H7 (cell line): ENCODE data around the gene MAST1. TPM values are rescaled to one million over a fixed set of nuclear protein-coding genes. Genes with fewer than 3 reads are reported as not detected.
"Not testable (repeated sequence)": the region's sequence is repeated elsewhere in the genome, so short reads cannot be mapped to it uniquely, and the experiment has no call there.

Experiments
- DNase-seq: peaks from one replicate; pipeline ENCODE4 v3.0.0; 2012
- H3K27me3 ChIP-seq: 2 replicates; pipeline ENCODE4 v1.6.0; 2011; ENCODE audit warnings: mild to moderate bottlenecking, low read length; ENCODE audit not compliant: control insufficient read depth, insufficient read depth
- H3K36me3 ChIP-seq: replicated peaks from 2 replicates; pipeline ENCODE4 v1.5.1; 2011; ENCODE audit warnings: low read length; ENCODE audit not compliant: control insufficient read depth, insufficient read depth
- H3K4me3 ChIP-seq: 2 replicates; pipeline ENCODE4 v1.5.1; 2011; ENCODE audit warnings: low read depth, mild to moderate bottlenecking, control low read depth, low read length, moderate library complexity; ENCODE audit not compliant: insufficient read depth
- total RNA-seq: library from RNA; depleted of rRNA; stranded (reverse); fragments of >200 nt; shearing (Covaris generic); gene quantifications from 2 replicates; pipeline ENCODE4 v1.2.3, GENCODE V29; 2014

The MAST1 gene
- total RNA-seq, 1 experiment from 2014 or later: 5.5 TPM

- Histone ChIP-seq H3K27me3 (peaks cover 49% of the 10 kb centered on the region), H3K4me3 (peak overlapping the region; percentile 63), H3K36me3 (no peaks in the 10 kb centered on the region)
- DNase-seq: peak; percentile 99
These were observed 46.8 kb downstream of the MAST1 start for GRCh38 chr19:12884926-12885748.

- Histone ChIP-seq H3K36me3 (no peaks in the 10 kb centered on the region), H3K27me3 (peaks cover 40% of the 10 kb centered on the region), H3K4me3 (peak overlapping the region; percentile 63)
- DNase-seq: peak; percentile 84
These were observed 47.7 kb downstream of the MAST1 start for GRCh38 chr19:12885749-12886650.

GRCh38 chr19:12886651-12886968 is 48.3 kb downstream of the MAST1 start:
- DNase-seq: no peak
- H3K36me3 ChIP-seq: no peaks in the 10 kb centered on the region
- H3K27me3 ChIP-seq: peaks cover 37% of the 10 kb centered on the region
- no peak overlapping the region for H3K4me3 ChIP-seq

GRCh38 chr19:12886969-12887747 is 48.8 kb downstream of the MAST1 start, which contains the start of gene KLF1:
TSS of gene KLF1 (minus strand) at chr19:12887201. CDS start at chr19:12887140, 61 bp downstream.
- no peak for DNase-seq
- H3K36me3 ChIP-seq: no peaks in the 10 kb centered on the region
- peak within 1 kb of the TSS; percentile 63 for H3K4me3 ChIP-seq
- H3K27me3 ChIP-seq: peaks cover 37% of the 10 kb centered on the region

GRCh38 chr19:12888006-12888603 is 49.8 kb downstream of the MAST1 start:
- H3K36me3 ChIP-seq: peaks cover under 1% of the 10 kb centered on the region; the same call in 1 of the 2 replicates
- peaks cover 34% of the 10 kb centered on the region for H3K27me3 ChIP-seq
- H3K4me3 ChIP-seq: no peak overlapping the region
- no peak for DNase-seq

GRCh38 chr19:12890299-12890786 is 52.0 kb downstream of the MAST1 start:
- not testable (repeated sequence) for DNase-seq
- Histone ChIP-seq H3K27me3 (peaks cover 21% of the 10 kb centered on the region), H3K36me3 (peaks cover 11% of the 10 kb centered on the region), H3K4me3 (peak overlapping the region; percentile 34)

GRCh38 chr19:12890787-12891552 is 52.7 kb downstream of the MAST1 start, which contains the start of gene GCDH:
TSS of gene GCDH (plus strand) at chr19:12891160. CDS start at chr19:12891305, 145 bp downstream.
- Histone ChIP-seq H3K4me3 (peak within 1 kb of the TSS; percentile 88), H3K27me3 (peaks cover 16% of the 10 kb centered on the region), H3K36me3 (peaks cover 11% of the 10 kb centered on the region)
- DNase-seq: peak; percentile 98

GRCh38 chr19:12891553-12892021 is 53.3 kb downstream of the MAST1 start:
- DNase-seq: peak; percentile 75
- peaks cover 11% of the 10 kb centered on the region for H3K27me3 ChIP-seq
- H3K36me3 ChIP-seq: peaks cover 11% of the 10 kb centered on the region
- H3K4me3 ChIP-seq: peak overlapping the region; percentile 88

- no peak for DNase-seq
- peaks cover 11% of the 10 kb centered on the region for H3K36me3 ChIP-seq
- no peak overlapping the region for H3K4me3 ChIP-seq
- H3K27me3 ChIP-seq: no peaks in the 10 kb centered on the region; the same call in 1 of the 2 replicates
These were observed 55.3 kb downstream of the MAST1 start for GRCh38 chr19:12893582-12893981.

- Histone ChIP-seq H3K4me3 (no peak overlapping the region), H3K27me3 (no peaks in the 10 kb centered on the region), H3K36me3 (peaks cover 13% of the 10 kb centered on the region)
- no peak for DNase-seq
These were observed 58.1 kb downstream of the MAST1 start for GRCh38 chr19:12896460-12896859.

GRCh38 chr19:12899891-12900518 is 61.7 kb downstream of the MAST1 start:
- Histone ChIP-seq H3K4me3 (no peak overlapping the region), H3K27me3 (no peaks in the 10 kb centered on the region), H3K36me3 (peaks cover 2% of the 10 kb centered on the region)
- no peak for DNase-seq

GRCh38 chr19:12907166-12907565 is 68.9 kb downstream of the MAST1 start:
- Histone ChIP-seq H3K27me3 (no peaks in the 10 kb centered on the region), H3K4me3 (no peak overlapping the region), H3K36me3 (no peaks in the 10 kb centered on the region; the same call in 1 of the 2 replicates)
- no peak for DNase-seq

GRCh38 chr19:12912571-12912970 is 74.3 kb downstream of the MAST1 start:
- no peak for DNase-seq
- no peaks in the 10 kb centered on the region for H3K27me3 ChIP-seq
- H3K36me3 ChIP-seq: no peaks in the 10 kb centered on the region
- no peak overlapping the region for H3K4me3 ChIP-seq
